Fibroblast of pulmonary artery (primary cell): ENCODE data around the gene MMP19.

ENCODE experiments used
- DNase-seq: peaks from one replicate; pipeline ENCODE4 v3.0.0-alpha.2; 2010; ENCODE audit warnings: low read depth
- H3K4me3 ChIP-seq: replicated peaks from 2 replicates; pipeline ENCODE4 v1.5.1; 2011; ENCODE audit warnings: low read depth, mild to moderate bottlenecking, control low read depth, low read length, moderate library complexity
- CTCF ChIP-seq: IDR thresholded peaks from 2 replicates; pipeline ENCODE4 v1.5.1; 2011; ENCODE audit warnings: mild to moderate bottlenecking, control low read depth, low read length, inconsistent platforms; ENCODE audit errors: missing control alignments

MMP19 gene

DNA sequence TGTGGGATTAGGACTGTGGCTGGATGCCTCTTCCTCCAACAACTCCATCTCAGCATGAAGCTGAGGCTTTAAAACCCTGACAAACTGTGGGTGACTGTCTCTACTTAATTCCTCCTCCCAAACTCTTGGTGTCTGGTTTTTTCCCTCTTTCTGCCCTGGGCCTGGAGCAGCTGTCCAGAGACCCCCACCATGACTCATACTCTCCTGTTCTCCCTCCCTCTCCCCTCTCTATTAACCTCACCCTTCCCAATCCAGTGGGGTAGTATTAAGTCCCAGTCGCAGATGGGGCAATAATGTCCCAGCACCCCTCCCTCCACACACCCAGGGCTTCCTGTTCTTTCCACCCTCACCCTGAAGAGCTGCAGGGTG is 11.3 kb downstream of the MMP19 start:
- no peak for DNase-seq
- TF ChIP-seq CTCF = no peak
- H3K4me3 ChIP-seq = peak overlapping the region; percentile 76

DNA sequence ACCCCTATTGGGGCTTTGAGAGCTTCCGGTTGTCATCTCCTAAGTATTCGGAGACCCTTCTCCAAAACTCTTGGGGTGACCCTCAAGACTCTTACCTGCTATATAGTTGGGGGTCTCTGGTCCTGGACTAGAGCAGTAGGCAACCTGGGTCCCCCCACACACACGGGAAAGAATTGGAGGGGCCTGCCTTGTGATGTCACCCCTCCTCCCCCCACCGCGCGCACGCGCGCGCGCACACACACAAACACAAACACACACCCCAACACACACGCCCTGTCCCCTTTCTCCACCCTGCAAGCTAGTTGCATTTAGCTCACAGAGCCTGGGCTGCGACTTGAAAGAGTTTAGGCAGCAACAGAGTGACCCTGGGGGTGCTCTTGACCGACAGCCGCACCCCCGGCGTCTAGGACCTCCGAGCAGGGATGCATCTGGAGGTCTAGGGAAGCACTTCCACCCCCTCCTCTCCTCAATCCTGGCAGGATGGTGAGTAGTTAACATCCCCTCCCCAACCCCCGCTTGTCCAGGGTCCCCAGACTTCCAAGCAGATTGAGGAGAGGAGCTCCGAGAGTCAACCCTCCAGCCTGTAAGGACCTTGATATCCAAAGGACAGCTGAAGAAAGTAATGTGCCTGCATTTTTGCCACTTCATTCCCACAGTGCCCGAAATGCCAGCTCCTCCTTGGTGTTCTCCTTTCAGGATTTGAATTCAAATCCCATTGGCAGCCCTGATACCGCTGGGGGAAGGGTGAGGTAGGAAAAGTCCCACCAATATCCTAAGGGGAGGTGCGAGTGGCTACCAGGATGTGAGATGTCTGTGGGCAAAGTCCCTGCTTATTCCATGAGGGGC is 11.9 kb downstream of the MMP19 start:
- DNase-seq = peak; percentile 69
- TF ChIP-seq CTCF = no peak

DNA sequence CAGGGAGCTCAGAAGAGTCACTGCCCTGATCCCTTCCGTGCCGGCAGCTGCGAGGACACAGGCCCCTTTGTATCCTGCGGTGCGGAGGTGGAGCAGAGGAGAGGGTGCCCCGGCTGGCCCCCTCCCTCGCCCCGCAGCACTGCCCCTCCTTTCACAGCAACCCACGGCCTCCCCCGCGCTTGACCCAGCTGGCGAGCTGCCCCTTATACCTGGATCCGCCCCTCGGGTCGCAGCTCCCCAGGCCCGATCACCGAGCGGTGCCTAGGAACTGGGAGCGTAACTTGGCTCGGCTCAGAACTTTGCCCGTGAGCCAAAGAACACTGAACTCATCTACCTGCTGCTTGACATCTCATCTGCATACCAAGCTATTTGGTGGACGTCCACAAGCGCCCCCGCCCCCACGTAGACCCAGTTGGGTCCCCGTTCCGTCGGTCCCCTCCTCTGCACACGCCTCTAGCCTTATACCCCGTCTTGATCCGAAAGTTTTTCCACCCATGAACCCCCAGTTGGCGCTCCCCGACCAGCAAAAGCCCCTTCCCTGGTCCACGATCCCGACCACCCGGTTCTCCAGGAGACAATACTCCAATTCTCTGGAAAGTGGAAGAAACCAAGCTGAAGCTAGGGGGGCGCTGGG is 12.7 kb downstream of the MMP19 start:
- peak overlapping the region; percentile 76 for H3K4me3 ChIP-seq
- TF ChIP-seq CTCF = no peak
- DNase-seq = no peak

More for the DNA sequence above, 11.9 kb downstream of the MMP19 start:
- peak overlapping the region; percentile 76 for H3K4me3 ChIP-seq

DNA sequence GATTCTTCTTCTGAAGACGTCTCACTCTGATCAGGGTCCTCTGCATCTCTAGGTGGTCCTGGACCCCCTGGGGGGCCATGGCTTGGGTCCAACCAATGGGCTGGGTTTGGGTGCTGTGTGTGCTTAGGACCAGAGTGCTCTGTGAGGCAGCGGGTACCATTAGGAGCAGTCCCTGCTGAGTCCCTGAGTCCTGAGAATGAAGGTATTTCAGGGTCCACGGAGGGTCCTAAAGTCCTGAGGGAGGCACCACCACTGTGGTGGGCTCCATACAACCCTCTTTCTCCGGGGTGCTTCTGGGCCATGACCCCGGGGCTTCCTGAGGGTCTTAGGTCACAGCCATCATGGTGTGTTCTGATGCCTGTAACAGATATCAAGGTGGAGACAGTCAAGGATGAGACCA is 14.4 kb downstream of the MMP19 start:
- peak overlapping the region; percentile 76 for H3K4me3 ChIP-seq
- DNase-seq = no peak
- no peak for TF ChIP-seq CTCF

DNA sequence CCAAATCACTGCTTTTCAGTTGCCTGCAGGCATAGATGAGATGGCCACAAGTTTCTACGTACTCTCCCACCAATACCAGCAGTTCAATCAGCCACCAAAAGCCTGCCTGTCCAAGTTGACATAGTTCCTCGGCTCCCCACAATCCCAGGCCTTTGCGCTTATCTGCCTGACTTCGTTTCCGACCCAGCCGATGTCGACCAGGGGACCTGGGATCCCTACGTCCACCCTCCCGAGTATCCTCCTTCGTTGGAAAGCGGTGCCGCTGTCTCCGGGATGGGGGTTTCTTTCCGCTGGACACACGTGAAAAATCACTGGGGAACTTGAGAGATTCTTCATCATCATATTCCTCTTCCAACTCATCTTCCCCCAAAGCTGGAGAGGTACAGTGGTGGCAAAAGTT is 14.9 kb downstream of the MMP19 start:
- H3K4me3 ChIP-seq = no peak overlapping the region

DNA sequence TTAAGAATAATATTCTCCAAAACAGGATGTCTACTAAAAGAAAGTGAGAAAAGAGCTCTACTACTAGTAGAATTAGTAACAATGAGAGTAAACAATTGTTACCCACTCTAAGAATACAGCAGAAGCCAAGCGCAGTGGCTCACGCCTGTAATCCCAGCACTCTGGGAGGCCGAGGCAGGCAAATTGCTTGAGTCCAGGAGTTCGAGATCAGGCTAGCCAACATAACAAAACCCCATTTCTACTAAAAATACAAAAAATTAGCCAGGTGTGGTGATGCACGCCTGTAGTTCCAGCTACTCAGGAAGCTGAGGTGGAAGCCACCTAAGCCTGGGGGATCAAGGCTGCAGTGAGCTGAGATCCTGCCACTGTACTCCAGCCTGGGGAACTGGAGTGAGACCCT is 18.0 kb downstream of the MMP19 start:
- TF ChIP-seq CTCF = no peak
- DNase-seq = no peak
- H3K4me3 ChIP-seq = no peak overlapping the region

More for the DNA sequence above, 14.9 kb downstream of the MMP19 start:
- TF ChIP-seq CTCF = no peak
- no peak for DNase-seq

DNA sequence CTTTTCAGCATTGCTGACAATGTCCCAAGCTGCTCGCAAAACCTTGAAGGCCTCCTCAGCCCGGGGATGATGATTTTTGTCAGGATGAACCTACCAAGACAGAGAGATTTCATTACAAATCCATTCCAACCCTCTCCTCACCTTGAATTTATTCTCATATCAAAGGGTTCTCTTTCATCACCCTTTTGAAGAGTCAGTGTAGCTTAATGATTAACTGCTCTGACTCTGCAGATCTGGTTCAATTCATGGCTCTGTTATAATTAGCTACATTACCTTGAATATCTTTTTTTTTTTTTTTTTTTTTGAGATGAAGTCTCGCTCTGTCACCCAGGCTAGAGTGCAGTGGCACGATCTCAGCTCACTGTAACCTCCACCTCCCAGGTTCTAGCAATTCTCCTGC is 19.3 kb downstream of the MMP19 start:
- no peak for TF ChIP-seq CTCF

More for the DNA sequence above, 19.3 kb downstream of the MMP19 start:
- no peak for DNase-seq
- H3K4me3 ChIP-seq = no peak overlapping the region
